Heart right ventricle (tissue), 16 donors: ENCODE results near the gene VSTM4. TPM values are rescaled to one million over a fixed set of nuclear protein-coding genes. Genes with fewer than 3 reads are reported as not detected.

Experiments
- ATAC-seq, 8 donors: fragments of 200-7000 bp; cut with Tn5 transposase; one replicate each; pipeline ENCODE4 v1.9.1; 2020; ENCODE audit warnings: mild to moderate bottlenecking in 8 of 8, moderate library complexity in 8 of 8, moderate number of reproducible peaks in 1 of 8
- DNase-seq, 2 donors: peaks; one replicate each; pipeline ENCODE4 v3.0.0-alpha.2; 2020
- H3K27ac ChIP-seq, 10 donors: fragments of 200-600 bp; sonication (generic) in 2 of 10; one replicate each; pipeline versions ENCODE4 v1.5.0 to v1.8.0; 2020 to 2022; ENCODE audit warnings: mild to moderate bottlenecking in 3 of 10
- H3K27me3 ChIP-seq, 7 donors: fragments of 200-600 bp; one replicate each; pipeline ENCODE4 v1.8.0; 2021 to 2022; ENCODE audit warnings: mild to moderate bottlenecking in 2 of 7
- H3K36me3 ChIP-seq, 9 donors: fragments of 200-600 bp; sonication (generic) in 1 of 9; one replicate each; pipeline versions ENCODE4 v1.5.0 to v1.8.0; 2020 to 2022; ENCODE audit warnings: mild to moderate bottlenecking in 2 of 9
- H3K4me1 ChIP-seq, 9 donors: fragments of 200-600 bp; sonication (generic) in 1 of 9; one replicate each; pipeline versions ENCODE4 v1.5.0 to v1.8.0; 2020 to 2022; ENCODE audit warnings: mild to moderate bottlenecking in 4 of 9
- H3K4me3 ChIP-seq, 10 donors: fragments of 200-600 bp; sonication (generic) in 2 of 10; one replicate each; pipeline versions ENCODE4 v1.5.0 to v1.8.0; 2020 to 2022; ENCODE audit warnings: mild to moderate bottlenecking in 7 of 10, moderate library complexity in 2 of 10
- H3K9me3 ChIP-seq, 11 donors: fragments of 200-600 bp in 10 of 11; sonication (generic) in 2 of 11; one replicate each; pipeline versions ENCODE4 v1.5.0 to v1.8.0; 2013 to 2022; ENCODE audit warnings: mild to moderate bottlenecking in 2 of 11, control low read depth in 1 of 11, moderate library complexity in 1 of 11
- WGBS, 2 donors: extraction: QIAGEN DNeasy Blood & Tissue Kit; methylation state at CpG; one replicate each; pipeline ENCODE4 v1.1.7; 2013; ENCODE audit warnings: inconsistent platforms in 1 of 2; 5-methylcytosine and 5-hydroxymethylcytosine counted together
- intact Hi-C, 10 donors: fragments of 100-400 bp; cut with DNase I; formaldehyde crosslinking; loops; one replicate each; pipeline versions ENCODE4 v1.11.1 to v1.14.2; 2022
- polyA plus RNA-seq, 2 donors: library from polyadenylated mRNA; stranded (reverse); fragments of 200-250 nt; gene quantifications; one replicate each; pipeline ENCODE4 v1.2.3, GENCODE V29; 2013
- total RNA-seq, 10 donors: library from RNA; stranded (reverse); fragmentation: NEBNext Ultra II Directional in 3 of 10; extraction: Animal tissue kit (Norgen Biotek cat#: 25700) in 3 of 10; gene quantifications; one replicate each; pipeline versions ENCODE4 v1.2.1 to v1.2.4, GENCODE V29; 2021 to 2023
- TF ChIP-seq, protein P1 (sequence below), 9 donors: fragments of 200-600 bp; sonication (generic) in 2 of 9; IDR thresholded peaks; one replicate each; pipeline versions ENCODE4 v1.5.0 to v1.8.0; 2021 to 2022; ENCODE audit warnings: antibody characterized with exemption in 9 of 9, mild to moderate bottlenecking in 5 of 9, moderate library complexity in 1 of 9
- donor health status: Arrhythmogenic right ventricular cardiomyopathy.
- donor health status: ischemic (EF 13 %, LVEDD 7.1; RV severe dilation, severe dysfunction).
- donor health status: healthy with polysubstance abuse.
- donor health status: DM: no; HTN: yes; CAD: no.
- donor health status: DM: no; HTN: no; CAD: no.
- donor health status: ischemic (EF 25% LVEDD 6.9; RV normal size, moderate dysfunction).
- donor health status: ischemic (EF 25% LVEDD 5.7; RV mildly dilated, moderate dysfunction).
- donor health status: healthy.
- donor health status: DM: yes; HTN: yes; CAD: no.
- donor health status: Ischemic cardiomyopathy.
- donor health status: ischemic (EF 35%, LVEDD 5.7; RV mildly dilated, moderate dysfunction).
- donor health status: nonischemic (EF 11% LVEDD 7.7; RV severe dilation, severe dysfunction).
- donor health status: DM: yes; HTN: yes; CAD: no.
- donor health status: PGD.
- donor health status: ischemic (EF 29% LVEDD 5.4; RV normal size, mild dysfunction).
- donor health status: nonischemic (EF 23%, LVEDD 6.1; RV moderate dilation, normal function).

VSTM4 gene
- total and polyA plus RNA-seq, 12 donors = 5.0 to 26.7 (median 16.3) TPM

DNA sequence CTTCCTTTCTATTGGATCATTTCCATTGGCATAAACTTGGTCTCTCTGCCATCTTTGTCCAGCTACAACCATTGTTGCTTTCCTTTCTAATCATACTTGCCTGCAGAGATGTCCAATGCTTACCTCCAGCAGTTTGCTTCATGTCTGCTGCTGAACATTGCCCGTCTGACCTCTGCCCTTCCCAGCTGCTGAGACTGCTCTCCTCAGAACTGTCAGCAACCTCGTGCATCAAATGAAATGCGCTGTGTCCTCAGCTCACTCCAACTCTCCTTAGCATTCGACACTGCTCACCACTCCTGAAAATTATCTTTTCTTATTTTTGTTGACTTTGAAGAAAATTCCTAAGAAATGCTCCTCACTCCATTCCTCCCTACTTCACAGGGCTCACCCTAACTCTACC, 13.5 kb upstream of the VSTM4 start:
- WGBS, 2 donors = 64 to 80% methylated on average over 4 of the region's 4 CpGs

DNA sequence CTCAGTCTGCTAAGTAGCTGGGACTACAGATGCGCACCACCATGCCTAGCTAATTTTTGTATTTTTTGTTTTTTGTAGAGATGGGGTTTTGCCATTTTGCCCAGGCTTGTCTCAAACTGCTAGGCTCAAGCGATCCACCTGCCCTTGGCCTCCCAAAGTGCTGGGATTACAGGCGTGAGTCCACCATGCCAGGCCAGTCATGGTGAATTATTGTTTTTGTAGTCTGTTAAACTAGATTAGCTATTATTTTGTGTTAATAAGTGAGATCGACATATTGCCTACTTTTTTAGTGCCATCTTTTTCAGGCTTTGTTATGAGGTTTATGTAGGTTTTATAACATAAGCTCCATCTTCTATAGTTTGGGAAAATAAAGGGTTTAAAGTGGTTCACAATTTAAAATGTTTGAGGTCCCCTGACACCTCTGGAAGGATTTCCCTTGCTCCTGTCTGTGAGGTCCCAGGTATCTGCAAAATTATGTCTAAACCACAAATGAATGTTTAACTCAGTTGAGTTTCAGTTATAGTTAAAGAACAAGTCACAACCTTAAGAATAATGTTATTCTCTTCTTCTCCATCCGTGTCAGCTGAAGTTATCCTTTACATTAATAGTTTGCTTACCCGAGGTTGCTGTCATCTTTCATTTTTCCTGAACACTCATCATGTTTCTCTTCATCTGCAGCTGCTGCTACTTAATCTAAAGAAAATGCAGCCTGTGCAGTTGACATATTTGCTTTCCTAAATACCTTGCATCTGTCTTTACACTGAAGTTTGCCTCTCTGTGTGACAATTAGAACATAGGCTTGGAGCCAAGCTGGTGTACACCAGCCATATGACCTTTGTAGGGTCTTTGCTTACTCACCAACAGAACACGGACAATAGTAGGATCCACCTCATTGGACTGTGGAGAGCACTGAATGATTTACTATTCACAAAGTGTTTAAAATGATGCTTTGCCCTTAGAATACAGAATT, 8.9 kb upstream of the VSTM4 start:
- Histone ChIP-seq H3K27me3 (no peaks in the 10 kb centered on the region), H3K4me1 (no peaks in the 10 kb centered on the region), H3K9me3 (no peaks in the 10 kb centered on the region), H3K4me3 (no peak overlapping the region), H3K36me3 (no peaks in the 10 kb centered on the region), H3K27ac (no peak overlapping the region)
- DNase-seq (no peak), ATAC-seq (no peak)
- 88 to 90% methylated on average over 7 of the region's 7 CpGs for WGBS, 2 donors
- intact Hi-C loops = no loop called here
- TF ChIP-seq, protein P1, sequence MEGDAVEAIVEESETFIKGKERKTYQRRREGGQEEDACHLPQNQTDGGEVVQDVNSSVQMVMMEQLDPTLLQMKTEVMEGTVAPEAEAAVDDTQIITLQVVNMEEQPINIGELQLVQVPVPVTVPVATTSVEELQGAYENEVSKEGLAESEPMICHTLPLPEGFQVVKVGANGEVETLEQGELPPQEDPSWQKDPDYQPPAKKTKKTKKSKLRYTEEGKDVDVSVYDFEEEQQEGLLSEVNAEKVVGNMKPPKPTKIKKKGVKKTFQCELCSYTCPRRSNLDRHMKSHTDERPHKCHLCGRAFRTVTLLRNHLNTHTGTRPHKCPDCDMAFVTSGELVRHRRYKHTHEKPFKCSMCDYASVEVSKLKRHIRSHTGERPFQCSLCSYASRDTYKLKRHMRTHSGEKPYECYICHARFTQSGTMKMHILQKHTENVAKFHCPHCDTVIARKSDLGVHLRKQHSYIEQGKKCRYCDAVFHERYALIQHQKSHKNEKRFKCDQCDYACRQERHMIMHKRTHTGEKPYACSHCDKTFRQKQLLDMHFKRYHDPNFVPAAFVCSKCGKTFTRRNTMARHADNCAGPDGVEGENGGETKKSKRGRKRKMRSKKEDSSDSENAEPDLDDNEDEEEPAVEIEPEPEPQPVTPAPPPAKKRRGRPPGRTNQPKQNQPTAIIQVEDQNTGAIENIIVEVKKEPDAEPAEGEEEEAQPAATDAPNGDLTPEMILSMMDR (IDR thresholded peaks at IDR 0.05) = no peak

More for the DNA sequence above, 13.5 kb upstream of the VSTM4 start:
- ATAC-seq (no peak), DNase-seq (no peak)
- TF ChIP-seq, protein P1 (IDR thresholded peaks at IDR 0.05) = no peak
- intact Hi-C loops = no loop called here
- H3K4me3 ChIP-seq = no peak overlapping the region
- H3K36me3 ChIP-seq = no peaks in the 10 kb centered on the region
- no peaks in the 10 kb centered on the region for H3K9me3 ChIP-seq
- peaks cover 0 to 12% (median 0%) of the 10 kb centered on the region in 9 donors for H3K4me1 ChIP-seq
- no peaks in the 10 kb centered on the region for H3K27me3 ChIP-seq
- H3K27ac ChIP-seq = no peak overlapping the region

DNA sequence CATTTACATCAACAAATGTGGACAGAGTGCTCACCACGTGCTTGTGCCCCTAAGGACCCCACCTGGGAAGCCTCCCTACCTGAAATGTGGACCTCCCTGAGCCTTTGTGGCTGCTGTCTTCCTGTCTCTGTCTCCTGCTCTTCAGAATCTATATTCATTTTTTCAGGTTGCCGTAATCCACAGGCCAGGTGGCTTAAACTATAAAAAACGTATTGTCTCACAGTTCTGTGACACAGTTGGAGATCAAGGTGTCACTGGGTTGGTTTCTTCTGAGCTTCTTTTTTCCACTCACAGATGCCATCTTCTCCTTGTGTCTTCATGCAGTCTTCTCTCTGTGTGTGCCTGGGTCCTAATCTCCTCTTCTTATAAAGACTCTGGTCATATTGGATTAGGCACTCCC, 5.6 kb upstream of the VSTM4 start:
- no peaks in the 10 kb centered on the region for H3K9me3 ChIP-seq
- TF ChIP-seq, protein P1 (IDR thresholded peaks at IDR 0.05) = no peak
- 88 to 89% methylated on average over 3 of the region's 3 CpGs for WGBS, 2 donors
- no peak overlapping the region for H3K27ac ChIP-seq
- H3K36me3 ChIP-seq = no peaks in the 10 kb centered on the region
- ATAC-seq (no peak), DNase-seq (no peak)
- H3K27me3 ChIP-seq = peaks cover 0 to under 1% (median 0%) of the 10 kb centered on the region in 7 donors
- peaks cover 0 to 9% (median 0%) of the 10 kb centered on the region in 9 donors for H3K4me1 ChIP-seq
- intact Hi-C loops = no loop called here
- no peak overlapping the region for H3K4me3 ChIP-seq

DNA sequence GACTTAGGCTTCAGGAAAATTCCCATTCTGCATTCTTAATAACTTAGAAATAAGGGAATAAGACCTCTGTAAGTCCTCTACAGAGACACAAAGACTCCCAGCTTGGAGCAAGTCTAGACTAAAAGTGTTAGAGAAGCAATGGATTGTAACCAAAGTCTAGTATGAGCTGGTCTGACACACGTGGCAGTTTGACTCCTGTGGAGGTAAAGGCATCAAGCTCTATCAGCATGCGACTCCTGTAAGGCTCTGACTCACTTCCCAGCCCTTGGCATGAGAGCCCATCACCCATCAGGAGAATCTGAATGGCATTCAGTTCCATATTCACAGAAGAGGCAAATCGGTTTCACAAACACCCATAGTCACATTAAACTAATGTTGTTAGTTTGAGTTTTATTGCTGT, 4.4 kb upstream of the VSTM4 start:
- TF ChIP-seq, protein P1 (IDR thresholded peaks at IDR 0.05) = no peak
- H3K27me3 ChIP-seq = peaks cover 0 to 9% (median 0%) of the 10 kb centered on the region in 7 donors
- DNase-seq = no peak
- no peak overlapping the region for H3K4me3 ChIP-seq
- 64 to 70% methylated on average over 3 of the region's 3 CpGs for WGBS, 2 donors
- no peaks in the 10 kb centered on the region for H3K36me3 ChIP-seq
- intact Hi-C loops = loop anchor here in 4 of 10 donors (5.0 to 10.0 kb wide), 3 partner anchors 115 to 137 kb away; no protein-coding TSS in a partner anchor
- peaks cover 0 to 14% (median 3%) of the 10 kb centered on the region in 9 donors for H3K4me1 ChIP-seq
- H3K27ac ChIP-seq = no peak overlapping the region
- ATAC-seq = no peak
- no peaks in the 10 kb centered on the region for H3K9me3 ChIP-seq
